Head of caudate nucleus (tissue), 42 donors: ENCODE measurements around the gene NOP9.
A peak's percentile ranks its signal among the peaks of the same experiment; 100 is the strongest.

ENCODE experiments used
- DNase-seq, 42 donors: peaks; one replicate each; pipeline versions ENCODE4 v3.0.0 to v3.0.0-alpha.2; 2020 to 2021; ENCODE audit warnings: mixed read lengths in 7 of 42
- intact Hi-C: fragments of 100-400 bp; cut with DNase I; formaldehyde crosslinking; loops from one replicate; pipeline ENCODE4 v1.15.0; 2022

The NOP9 gene

DNA sequence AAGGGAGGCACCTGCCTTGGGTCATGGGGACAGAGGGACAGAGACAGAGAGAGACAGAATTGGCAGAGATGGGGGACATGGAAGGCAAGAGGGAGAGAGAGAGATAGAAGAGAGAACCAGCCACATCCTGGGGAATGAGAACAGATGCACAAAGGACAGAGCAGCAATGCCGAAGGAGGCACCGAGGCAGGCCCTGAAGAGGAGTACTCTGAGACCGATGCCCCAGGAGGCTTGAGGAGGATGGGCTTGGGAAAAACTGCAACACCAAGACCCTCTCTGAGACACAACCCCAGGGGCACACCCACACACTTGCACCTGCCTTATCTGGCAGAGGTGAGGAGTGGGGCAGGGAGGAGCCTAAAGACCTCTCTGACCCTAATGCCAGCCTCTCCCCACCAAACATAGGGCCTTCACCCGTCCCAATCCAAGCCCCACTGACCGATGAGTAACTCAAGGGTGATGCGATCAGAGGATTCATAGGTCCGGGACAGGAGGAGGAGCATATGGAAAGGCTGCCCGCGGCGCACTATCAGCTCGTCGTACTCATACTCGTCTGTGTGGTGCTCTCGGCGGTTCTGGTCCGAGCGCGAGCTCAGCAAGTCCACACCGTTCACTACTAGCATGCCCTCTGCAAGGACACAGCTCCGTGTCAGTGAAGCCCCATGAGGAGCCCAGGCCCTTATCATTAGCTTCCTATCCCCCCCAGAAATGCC lies 38.2 kb upstream of the NOP9 start:
- DNase-seq, result no peak
- intact Hi-C loops, result no loop called here

DNA sequence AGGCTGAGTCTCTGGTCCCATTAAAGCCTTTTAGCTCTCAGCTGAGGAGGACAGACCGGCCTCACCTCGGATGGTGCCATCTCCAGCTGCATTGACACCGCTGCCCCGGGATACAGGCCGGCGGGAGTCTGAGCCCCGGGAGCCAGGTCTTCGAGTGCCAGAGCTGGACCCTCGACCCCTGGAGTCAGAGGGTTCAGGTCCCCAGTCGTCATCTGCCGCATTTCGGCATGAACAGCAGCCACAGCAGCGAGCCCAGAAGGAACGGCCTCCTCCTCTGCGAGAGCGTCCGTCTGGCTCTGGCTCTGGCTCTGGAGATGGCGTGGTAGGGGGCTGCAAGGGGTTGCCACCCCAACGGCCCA lies 37.7 kb upstream of the NOP9 start:
- DNase-seq, result no peak
- intact Hi-C loops, result no loop called here

DNA sequence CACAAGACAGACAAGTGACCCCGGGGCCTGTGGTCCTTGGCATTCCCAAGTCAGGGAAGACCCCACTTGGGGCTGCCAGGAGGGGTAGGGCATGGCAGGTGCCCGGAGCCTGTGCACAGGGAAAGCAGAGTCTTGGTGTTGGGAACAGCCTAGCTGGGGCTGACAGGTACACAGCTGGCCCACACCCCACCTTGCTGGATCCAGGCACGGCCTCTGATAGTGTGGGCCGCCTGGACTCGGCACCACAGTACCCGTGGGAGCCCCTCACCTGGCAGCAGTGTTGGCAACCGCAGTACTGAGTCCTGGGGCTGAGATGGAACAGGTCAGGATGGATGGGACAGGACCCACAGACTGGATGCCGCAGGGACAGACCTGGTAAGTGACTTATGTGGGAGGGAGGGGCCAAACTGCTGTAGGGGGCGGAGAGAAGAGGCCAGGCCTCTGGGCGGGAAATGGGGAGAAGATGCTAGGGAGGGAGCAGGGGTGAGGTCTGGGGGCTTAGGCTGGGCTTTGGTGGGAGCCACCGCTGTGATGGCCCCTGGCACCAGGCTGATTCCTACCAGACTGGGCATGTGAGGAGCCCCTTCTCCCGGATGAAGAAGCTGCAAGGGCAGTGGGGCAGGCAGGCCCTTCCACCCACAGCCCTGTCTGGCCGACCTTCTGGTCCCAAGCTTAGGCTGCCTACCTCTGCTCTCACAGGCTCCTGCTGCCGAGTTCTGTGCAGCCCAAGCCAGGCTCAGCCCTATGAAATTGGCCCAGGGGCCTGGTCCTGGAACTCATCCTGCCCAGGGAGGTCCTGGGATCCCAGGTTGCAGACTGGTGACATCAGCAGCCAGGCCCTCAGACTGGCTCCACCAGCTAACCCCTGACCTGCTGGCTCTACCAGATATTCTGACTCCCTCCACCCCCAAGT lies 36.6 kb upstream of the NOP9 start, which contains the start of gene TGM1:
TSS of gene TGM1 (minus strand) at position 357 of the 913 bp plus-strand sequence. CDS start 825 bp downstream, outside the sequence.
- DNase-seq, result no peak
- intact Hi-C loops, result no loop called here

DNA sequence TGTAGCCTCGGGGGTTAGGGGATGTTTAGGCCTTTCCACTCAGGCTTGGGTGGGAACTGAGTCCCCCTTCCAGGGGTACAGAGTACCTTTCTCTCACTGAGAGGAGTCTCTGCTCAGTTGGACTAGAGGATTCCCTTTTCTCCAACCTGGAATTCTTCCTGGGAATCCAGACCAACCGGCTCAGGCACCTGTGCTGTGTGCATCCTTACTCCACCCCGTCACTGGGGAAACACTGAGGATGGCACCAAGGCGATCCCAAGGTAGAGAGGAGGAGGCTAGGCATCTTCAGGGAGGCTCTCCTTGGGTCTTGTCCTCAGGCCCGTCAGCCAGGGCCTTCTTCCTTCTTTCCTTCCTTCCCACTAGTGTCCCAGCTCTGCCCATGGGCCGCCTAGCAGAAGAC lies 35.8 kb upstream of the NOP9 start:
- DNase-seq, result no peak
- intact Hi-C loops, result no loop called here

DNA sequence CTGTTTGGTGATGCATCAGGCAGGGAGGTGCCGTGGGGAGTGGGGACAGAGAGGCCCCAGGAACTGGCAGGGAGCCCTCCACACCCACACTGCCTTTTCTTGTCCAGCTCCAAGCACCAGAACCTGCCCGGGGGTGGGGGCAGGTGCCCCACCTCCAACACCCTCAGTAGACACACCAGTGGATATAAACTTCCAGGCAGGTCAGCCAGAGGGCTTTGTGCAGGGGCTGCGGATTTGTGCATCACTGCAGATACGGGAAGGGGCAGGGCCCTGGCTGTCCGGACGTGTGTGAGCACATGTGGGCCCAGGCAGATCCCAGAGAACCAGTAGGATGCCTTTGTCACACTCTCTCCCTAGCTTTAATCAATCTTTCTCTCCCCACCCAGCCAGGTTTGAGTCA lies 35.4 kb upstream of the NOP9 start:
- intact Hi-C loops, result no loop called here
- no peak for DNase-seq

DNA sequence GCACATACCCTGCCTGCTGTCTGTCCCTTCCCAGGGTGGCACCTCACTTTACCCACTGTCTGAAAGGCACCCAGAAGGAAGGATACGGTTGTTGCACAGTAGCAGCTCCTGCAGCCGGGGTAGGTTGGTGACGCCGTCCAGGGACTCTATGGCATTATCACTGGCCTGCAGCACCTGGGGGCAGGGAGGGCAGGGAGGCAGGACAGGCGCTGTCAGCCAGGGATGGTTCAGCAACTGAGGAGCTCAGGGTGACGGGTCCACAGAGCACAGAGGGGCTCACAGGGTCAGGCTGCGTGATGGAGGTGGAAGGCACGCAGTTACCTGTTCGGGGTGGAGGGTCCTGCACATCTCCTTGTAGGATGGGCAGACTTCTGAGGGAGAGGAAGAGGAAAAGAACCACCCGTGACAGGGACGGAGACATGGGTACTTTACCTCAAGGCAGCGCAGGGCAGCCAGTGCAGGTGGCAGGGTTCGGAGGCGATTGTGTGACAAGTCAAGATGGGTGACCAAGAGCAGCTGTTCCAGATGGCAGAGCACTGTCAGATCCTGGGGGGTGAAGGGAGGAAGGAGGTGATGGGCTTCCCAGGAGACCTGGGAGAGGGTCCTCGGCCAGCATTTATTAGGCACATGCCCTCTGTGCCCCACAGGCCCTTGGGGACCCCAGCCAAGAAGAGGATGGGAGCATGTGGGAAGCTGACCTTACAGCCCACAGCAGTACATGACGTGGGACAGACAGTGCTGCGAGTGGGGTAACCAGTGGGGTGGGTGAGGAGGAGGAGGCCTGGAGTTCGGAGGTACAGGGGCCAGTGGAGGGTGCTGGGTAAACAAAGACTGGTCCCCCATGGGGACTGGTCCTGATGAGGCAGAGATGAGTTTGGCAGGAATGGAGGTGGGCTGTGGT lies 33.1 kb upstream of the NOP9 start:
- DNase-seq, result no peak
- intact Hi-C loops, result no loop called here

DNA sequence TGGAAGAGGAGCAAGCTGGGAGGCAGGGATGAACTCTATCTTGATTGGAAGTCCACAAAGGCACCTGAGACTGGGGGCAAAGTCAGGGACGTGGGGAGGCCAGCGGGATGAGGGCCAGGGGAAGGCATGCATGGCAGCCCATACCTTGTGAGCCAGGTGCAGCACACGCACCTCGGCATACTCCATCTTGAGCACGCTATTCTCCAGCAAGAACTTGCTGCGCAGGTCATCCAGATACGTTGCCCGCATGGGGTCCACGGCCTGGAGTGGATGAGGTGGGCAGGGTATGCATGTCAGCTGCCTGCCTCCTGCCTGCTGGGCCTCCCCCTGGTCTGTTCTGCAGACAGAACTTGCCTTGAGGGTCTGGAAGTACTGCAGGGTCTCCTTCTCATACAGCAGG lies 32.1 kb upstream of the NOP9 start:
- intact Hi-C loops, result no loop called here
- DNase-seq, result no peak

DNA sequence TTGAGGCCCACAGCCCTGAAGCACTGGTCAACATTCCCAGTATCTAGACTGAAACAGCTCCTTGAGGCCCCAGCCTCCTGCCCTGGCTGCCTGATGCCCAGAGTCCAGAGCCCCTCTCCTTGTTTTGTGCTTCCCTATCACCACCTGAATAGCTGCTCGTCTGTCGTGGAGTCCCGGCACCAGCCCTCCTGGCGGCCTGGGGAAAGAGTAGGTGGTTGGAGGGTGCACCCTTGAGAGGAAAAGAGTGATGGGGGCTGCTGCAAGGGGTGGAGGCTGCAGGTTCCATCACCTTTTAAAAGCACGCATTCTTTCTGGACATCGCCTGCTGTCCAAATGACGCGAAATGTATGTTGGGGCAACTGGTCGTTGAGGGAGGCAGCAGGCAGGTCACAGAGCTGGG lies 31.4 kb upstream of the NOP9 start:
- intact Hi-C loops, result no loop called here
- DNase-seq, result no peak

DNA sequence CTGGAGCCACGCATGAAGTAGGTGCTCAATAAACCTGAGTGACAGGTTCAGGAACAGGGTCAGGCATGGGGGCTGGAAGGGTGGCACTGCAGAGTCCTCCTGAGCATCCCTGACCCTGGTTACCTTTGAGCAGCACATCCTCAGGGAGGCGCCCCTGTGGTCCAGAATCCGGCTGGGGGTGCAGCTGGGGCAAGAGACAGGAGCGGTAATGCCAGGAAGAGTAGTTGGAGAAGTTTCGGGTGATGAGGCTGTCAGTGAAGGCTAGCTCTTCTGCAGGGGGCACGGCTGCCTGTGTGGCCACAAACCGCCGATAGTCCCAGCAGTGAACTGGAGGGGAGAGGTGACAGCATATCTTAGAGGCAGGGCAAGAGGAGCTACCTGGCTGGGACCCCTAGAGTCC lies 30.3 kb upstream of the NOP9 start:
- DNase-seq, result no peak
- intact Hi-C loops, result no loop called here

DNA sequence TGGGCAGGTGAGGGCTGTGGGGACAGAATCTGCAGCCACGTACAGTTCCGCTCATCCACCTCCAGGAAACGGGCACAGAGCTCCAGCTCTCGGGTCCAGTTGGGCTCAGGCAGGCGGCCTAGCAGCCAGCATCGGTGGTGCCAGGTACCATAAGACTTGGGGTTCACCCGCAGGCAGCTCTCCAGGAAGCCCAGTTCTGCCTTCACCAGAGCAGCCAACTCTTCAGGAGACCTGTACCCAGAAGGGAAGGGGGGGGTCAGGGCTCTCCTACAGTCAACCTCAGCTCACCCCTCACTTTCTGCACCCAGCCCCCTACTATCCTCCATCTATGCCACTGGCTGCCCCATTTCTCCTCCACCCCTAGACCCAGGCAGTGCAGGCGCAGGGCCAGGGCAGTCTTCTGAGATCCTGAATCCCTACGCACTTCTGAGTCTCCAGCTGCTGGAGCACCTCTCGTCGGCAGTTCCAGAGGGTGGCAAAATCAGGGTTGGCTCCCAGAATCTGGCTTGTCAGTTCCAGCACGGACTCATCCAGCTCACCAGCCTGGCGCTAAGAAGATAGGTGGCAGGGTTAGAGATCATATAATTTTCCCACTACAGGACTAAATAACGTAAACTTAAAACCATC lies 29.6 kb upstream of the NOP9 start:
- intact Hi-C loops, result no loop called here
- DNase-seq, result no peak

DNA sequence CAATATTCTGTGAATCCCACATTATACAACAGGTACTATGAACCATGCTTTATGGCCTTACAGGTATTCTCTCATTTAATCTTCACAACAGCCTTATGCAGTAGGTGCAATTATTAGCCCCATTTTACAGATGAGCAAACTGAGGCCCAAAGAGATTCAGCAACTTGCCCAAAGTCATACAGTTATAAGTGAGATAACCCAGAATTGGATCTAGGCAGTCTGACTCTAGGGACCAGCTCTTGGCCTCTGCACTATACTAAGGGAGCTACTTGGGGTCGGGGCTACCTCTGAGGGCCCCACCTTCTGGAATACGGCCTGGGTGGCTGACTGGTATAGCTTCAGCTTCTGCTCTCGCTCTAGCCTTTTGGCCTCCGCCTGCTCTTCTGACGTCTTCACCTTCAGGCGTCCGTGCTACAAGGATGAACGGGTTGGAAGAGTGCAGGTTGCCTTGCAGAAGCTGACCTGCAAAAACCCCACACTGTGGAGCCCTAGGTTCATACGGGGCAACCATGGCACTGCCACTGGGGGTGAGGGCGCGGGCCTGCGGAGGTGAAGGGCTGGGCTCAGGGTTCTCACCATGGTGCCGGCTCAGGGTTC lies 29.0 kb upstream of the NOP9 start:
- no peak for DNase-seq
- intact Hi-C loops, result no loop called here

DNA sequence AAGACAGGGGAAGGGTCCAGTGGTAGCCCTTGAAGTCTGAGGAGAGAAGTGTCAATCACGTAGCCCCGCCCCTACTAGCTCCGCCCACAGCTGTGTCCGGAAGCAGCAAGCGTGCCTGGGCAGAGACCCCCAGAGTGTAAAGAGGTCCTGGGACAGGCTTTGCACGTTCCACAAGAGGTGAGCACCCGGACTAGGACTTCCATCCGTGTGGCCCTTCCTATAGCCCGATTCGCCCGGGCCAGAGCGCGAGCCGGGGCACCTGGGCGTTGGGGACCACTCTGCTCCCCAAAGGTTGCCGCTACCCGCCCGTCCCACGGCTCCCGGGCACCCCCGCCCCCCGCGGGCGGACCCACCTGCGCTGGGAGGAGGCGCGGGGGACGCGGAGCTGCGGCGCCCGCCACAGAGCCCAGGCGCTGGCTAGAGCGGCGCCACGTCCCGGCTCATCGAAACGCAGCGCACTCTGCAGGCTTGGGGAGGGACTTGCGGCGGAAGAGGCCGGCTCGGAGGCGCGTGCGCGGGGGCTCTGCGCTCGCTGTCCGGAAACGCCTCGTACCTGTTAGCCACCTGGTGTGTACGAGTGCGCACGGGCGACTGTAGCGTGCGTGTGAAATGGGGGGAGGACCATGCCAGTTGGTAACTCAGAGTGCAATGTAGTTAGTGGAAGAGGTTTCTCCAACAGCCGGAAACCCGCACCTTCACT lies 28.4 kb upstream of the NOP9 start, which contains the start of gene RABGGTA:
TSS of gene RABGGTA (minus strand) at position 464 of the 700 bp plus-strand sequence. CDS start 482 bp downstream, outside the sequence.
- intact Hi-C loops, result no loop called here
- DNase-seq, result peak; percentile 63 to 94 (median 86)

DNA sequence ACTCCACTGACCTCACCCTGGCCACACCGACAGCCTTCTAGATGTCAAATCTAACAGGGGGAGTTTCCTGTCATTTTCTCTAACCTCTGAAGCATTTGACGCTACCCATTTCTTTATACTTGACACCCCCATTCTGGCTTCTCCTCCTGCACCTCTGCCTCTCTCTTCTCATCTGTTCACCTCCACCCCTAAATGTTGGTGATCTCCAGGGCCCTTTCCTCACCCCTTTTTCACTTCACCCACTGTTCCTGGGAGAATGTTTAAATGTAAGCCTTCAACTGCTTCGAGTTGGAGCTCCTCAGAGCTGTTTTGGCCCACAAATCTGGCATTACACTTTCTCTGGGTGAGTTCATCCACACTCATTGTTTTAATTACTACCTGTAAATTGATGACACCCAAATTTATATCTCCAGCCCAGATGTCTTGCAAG lies 27.8 kb upstream of the NOP9 start:
- intact Hi-C loops, result no loop called here

DNA sequence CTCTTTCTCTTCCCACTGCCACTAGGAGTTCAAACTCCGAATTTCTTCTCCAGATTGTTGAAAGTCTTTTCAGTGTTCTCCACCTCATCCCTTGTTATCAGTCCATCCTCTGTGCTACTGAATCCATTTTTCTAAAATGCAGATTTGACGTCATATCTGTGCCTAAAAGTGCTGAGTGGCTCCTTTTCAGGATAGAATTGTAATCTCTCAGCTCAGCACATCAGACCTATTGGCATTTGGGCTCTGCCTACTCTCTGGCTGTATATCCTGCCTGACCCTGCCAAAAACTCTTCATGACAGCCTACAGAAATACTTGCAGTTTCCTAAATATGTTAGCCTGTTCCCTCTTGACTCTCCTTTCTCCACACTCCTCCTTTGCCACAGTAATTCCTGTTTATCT lies 27.2 kb upstream of the NOP9 start:
- intact Hi-C loops, result no loop called here
- DNase-seq, result no peak

More for the DNA sequence above, 27.8 kb upstream of the NOP9 start:
- no peak for DNase-seq

DNA sequence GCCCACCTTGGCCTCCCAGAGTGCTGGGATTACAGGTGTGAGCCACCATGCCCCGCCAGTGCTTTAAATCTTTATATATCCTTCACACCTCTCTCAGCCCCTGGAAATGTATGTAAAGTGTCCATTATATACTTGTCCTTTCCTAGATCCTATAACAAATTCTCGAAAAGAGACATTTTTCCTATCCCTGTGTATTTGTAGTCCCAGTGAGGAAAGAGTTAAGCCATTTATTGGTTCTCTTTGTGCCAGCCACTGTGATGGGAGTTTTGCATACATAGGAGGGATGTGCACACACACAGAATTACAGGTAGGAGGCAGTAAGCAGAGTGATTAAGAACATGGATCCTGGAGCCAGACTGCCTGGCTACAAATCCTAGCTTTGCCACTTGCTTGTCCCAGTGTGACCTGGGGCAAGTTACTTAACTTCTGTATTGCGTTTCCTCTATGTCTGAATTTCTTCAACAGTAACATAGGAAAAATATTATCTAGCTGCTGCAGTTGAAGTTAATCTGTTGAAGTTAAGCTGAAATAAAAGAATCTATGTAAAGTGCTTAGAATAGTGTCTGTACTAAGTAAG lies 26.1 kb upstream of the NOP9 start:
- no peak for DNase-seq
- intact Hi-C loops, result no loop called here

DNA sequence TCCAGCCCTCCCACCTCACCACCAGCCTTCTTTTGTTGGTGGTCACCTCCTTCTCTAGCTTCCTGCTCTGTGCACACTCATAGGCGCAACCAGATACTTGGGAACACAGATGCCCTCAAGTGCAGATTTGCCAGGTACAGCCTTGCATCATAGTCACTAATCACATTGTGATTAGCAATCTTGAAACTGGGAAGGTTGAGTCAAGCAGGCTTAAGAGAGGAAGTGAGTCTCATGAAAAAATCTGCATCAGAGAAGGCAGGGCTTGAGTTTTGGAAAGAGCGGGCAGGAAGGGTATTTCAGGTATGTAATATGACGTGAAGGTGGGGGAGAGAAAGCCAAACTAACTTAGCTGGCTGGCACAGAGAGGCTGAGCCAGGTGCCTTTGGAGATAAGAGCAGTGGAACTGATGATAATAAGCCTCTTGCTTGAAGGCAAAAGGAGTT lies 25.5 kb upstream of the NOP9 start:
- intact Hi-C loops, result no loop called here

DNA sequence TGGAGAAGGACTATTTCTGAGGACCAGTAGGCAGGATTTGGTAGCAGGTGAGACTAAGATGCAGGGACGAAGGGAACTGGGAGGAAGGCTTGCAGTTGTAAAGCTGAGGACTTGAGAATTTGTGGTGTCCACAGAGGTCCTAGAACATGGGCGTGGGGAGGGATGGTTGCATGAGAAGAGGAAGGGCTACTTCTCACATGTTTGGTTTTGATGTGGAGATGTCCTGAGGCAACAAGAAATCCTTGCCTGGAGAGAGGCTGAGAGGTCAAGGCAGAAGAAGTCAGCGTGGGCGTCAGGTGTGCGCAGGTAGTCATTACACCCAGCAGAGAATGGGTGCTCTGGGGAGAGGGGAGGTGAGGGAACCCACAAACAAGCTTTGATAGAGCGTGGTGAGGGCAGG lies 22.6 kb upstream of the NOP9 start:
- intact Hi-C loops, result no loop called here
- no peak for DNase-seq

More for the DNA sequence above, 25.5 kb upstream of the NOP9 start:
- peak in 6 of 42 donors; percentile 9 to 38 (median 23) for DNase-seq
